SK-N-SH treated with all-trans-retinoic acid at 6 μM for 48 hours (cell line): ENCODE measurements around the gene XK.

Source experiments
- ATAC-seq: fragments of 200-7000 bp; cut with Tn5 transposase; 3 replicates; pipeline ENCODE4 v1.9.1; 2020; ENCODE audit warnings: mild to moderate bottlenecking, moderate library complexity
- ARNTL ChIP-seq: fragments of 450-650 bp; formaldehyde crosslinking; IDR thresholded peaks from 2 replicates; pipeline ENCODE4 v1.5.0; 2020; ENCODE audit warnings: low read depth, mild to moderate bottlenecking, moderate library complexity, borderline replicate concordance
- BACH2 ChIP-seq: fragments of 250-450 bp; sonication (Bioruptor Pico); IDR thresholded peaks from 2 replicates; pipeline ENCODE4 v1.9.0; 2021; ENCODE audit warnings: mild to moderate bottlenecking, borderline replicate concordance
- CREB5 ChIP-seq: fragments of 250-450 bp; sonication (Bioruptor Pico); IDR thresholded peaks from 2 replicates; pipeline ENCODE4 v1.5.1; 2020; ENCODE audit warnings: low read depth, mild to moderate bottlenecking, moderate library complexity
- CSDC2 ChIP-seq: fragments of 250-450 bp; sonication (Bioruptor Pico); IDR thresholded peaks from 2 replicates; pipeline ENCODE4 v1.5.0; 2020; ENCODE audit warnings: mild to moderate bottlenecking, moderate library complexity
- CSRNP3 ChIP-seq: fragments of 250-450 bp; sonication (Bioruptor Pico); IDR thresholded peaks from 2 replicates; pipeline ENCODE4 v1.5.1; 2021; ENCODE audit warnings: mild to moderate bottlenecking, moderate library complexity
- ESRRG ChIP-seq: fragments of 250-450 bp; sonication (Bioruptor Pico); IDR thresholded peaks from 2 replicates; pipeline ENCODE4 v1.6.1; 2021; ENCODE audit warnings: mild to moderate bottlenecking
- GLIS3 ChIP-seq: fragments of 250-450 bp; sonication (Bioruptor Pico); IDR thresholded peaks from 2 replicates; pipeline ENCODE4 v1.5.0; 2020; ENCODE audit warnings: mild to moderate bottlenecking, moderate library complexity
- ISL1 ChIP-seq: fragments of 250-450 bp; sonication (Bioruptor Pico); IDR thresholded peaks from 2 replicates; pipeline ENCODE4 v2.1.2; 2022; ENCODE audit warnings: mild to moderate bottlenecking, moderate library complexity
- PPARA ChIP-seq: fragments of 250-450 bp; sonication (Bioruptor Pico); IDR thresholded peaks from 2 replicates; pipeline ENCODE4 v1.5.0; 2020; ENCODE audit warnings: mild to moderate bottlenecking, borderline replicate concordance
- RARB ChIP-seq: fragments of 250-450 bp; sonication (Bioruptor Pico); IDR thresholded peaks from 2 replicates; pipeline ENCODE4 v1.8.0; 2021; ENCODE audit warnings: mild to moderate bottlenecking, moderate library complexity
- SNAI2 ChIP-seq: fragments of 250-450 bp; sonication (Bioruptor Pico); IDR thresholded peaks from 2 replicates; pipeline ENCODE4 v1.5.0; 2020; ENCODE audit warnings: mild to moderate bottlenecking, moderate library complexity
- TOX ChIP-seq: fragments of 250-450 bp; sonication (Bioruptor Pico); IDR thresholded peaks from 2 replicates; pipeline ENCODE4 v1.8.0; 2021; ENCODE audit warnings: mild to moderate bottlenecking, moderate library complexity, borderline replicate concordance
- ZC3H10 ChIP-seq: fragments of 250-450 bp; sonication (Bioruptor Pico); IDR thresholded peaks from 2 replicates; pipeline ENCODE4 v1.5.1; 2021; ENCODE audit warnings: mild to moderate bottlenecking, moderate library complexity
- ZFP3 ChIP-seq: fragments of 250-450 bp; sonication (Bioruptor Pico); IDR thresholded peaks from 2 replicates; pipeline ENCODE4 v1.5.0; 2020; ENCODE audit warnings: mild to moderate bottlenecking, moderate library complexity
- ZFP30 ChIP-seq: fragments of 450-650 bp; formaldehyde crosslinking; IDR thresholded peaks from 2 replicates; pipeline ENCODE4 v1.5.0; 2022; ENCODE audit warnings: mild to moderate bottlenecking, moderate library complexity
- ZNF565 ChIP-seq: fragments of 450-650 bp; formaldehyde crosslinking; conservative IDR thresholded peaks from 2 replicates; pipeline ENCODE4 v1.5.0; 2020; ENCODE audit warnings: low read depth, mild to moderate bottlenecking, moderate library complexity
- ZNF70 ChIP-seq: fragments of 450-650 bp; formaldehyde crosslinking; IDR thresholded peaks from 2 replicates; pipeline ENCODE4 v1.5.0; 2020; ENCODE audit warnings: mild to moderate bottlenecking, moderate library complexity
- ZNF8 ChIP-seq: fragments of 450-650 bp; formaldehyde crosslinking; IDR thresholded peaks from 2 replicates; pipeline ENCODE4 v1.5.0; 2020; ENCODE audit warnings: mild to moderate bottlenecking, moderate library complexity
- TF ChIP-seq, protein P1 (sequence below): fragments of 250-450 bp; sonication (Bioruptor Pico); IDR thresholded peaks from 2 replicates; pipeline ENCODE4 v1.8.0; 2021; ENCODE audit warnings: low read depth, mild to moderate bottlenecking, moderate library complexity, borderline replicate concordance
- TF ChIP-seq, protein P2 (sequence below): fragments of 250-450 bp; sonication (Bioruptor Pico); IDR thresholded peaks from 2 replicates; pipeline ENCODE4 v1.5.0; 2020; ENCODE audit warnings: mild to moderate bottlenecking, moderate library complexity

Gene XK

GRCh38 chrX:37776283-37776986, 90.8 kb downstream of the XK start:
- ATAC-seq, result no peak
- TF ChIP-seq ISL1 (CRISPR knock-in tag), result no peak
- TF ChIP-seq GLIS3 (CRISPR knock-in tag), result no peak
- no peak for TF ChIP-seq ZNF8 (CRISPR knock-in tag)
- TF ChIP-seq ZFP30, result no peak
- TF ChIP-seq ZNF70 (CRISPR knock-in tag), result no peak
- TF ChIP-seq, all 23 proteins: peak for 0

DNA sequence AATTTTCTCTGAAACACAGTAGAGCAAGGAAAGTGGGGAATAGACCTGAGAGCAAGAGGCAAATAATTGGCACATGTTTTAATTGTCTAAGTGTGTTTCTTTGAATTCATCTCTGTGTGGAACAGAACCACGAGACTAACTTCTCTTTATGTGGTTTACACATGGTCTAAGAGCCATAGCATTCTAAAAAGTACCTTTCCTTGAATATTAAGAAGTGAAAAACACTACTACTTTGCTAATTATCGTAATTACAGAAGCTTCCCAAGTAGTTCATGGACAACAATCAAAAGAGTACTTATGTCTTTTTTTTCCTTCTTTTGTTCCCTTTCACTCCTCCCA, 91.4 kb downstream of the XK start:
- ATAC-seq, result no peak
- TF ChIP-seq BACH2 (no peak), ZC3H10 (CRISPR knock-in tag) (no peak), ZFP3 (no peak), ISL1 (CRISPR knock-in tag) (no peak), PPARA (CRISPR knock-in tag) (no peak), ZNF8 (CRISPR knock-in tag) (no peak), ARNTL (CRISPR knock-in tag) (no peak), ZFP30 (no peak), CREB5 (CRISPR knock-in tag) (no peak), ZNF70 (CRISPR knock-in tag) (no peak), GLIS3 (CRISPR knock-in tag) (no peak), CSRNP3 (CRISPR knock-in tag) (no peak), CSDC2 (no peak), SNAI2 (no peak), ESRRG (CRISPR knock-in tag) (no peak)
- TF ChIP-seq, protein P1, sequence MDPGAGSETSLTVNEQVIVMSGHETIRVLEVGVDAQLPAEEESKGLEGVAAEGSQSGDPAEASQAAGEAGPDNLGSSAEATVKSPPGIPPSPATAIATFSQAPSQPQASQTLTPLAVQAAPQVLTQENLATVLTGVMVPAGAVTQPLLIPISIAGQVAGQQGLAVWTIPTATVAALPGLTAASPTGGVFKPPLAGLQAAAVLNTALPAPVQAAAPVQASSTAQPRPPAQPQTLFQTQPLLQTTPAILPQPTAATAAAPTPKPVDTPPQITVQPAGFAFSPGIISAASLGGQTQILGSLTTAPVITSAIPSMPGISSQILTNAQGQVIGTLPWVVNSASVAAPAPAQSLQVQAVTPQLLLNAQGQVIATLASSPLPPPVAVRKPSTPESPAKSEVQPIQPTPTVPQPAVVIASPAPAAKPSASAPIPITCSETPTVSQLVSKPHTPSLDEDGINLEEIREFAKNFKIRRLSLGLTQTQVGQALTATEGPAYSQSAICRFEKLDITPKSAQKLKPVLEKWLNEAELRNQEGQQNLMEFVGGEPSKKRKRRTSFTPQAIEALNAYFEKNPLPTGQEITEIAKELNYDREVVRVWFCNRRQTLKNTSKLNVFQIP, result no peak
- TF ChIP-seq, protein P2, sequence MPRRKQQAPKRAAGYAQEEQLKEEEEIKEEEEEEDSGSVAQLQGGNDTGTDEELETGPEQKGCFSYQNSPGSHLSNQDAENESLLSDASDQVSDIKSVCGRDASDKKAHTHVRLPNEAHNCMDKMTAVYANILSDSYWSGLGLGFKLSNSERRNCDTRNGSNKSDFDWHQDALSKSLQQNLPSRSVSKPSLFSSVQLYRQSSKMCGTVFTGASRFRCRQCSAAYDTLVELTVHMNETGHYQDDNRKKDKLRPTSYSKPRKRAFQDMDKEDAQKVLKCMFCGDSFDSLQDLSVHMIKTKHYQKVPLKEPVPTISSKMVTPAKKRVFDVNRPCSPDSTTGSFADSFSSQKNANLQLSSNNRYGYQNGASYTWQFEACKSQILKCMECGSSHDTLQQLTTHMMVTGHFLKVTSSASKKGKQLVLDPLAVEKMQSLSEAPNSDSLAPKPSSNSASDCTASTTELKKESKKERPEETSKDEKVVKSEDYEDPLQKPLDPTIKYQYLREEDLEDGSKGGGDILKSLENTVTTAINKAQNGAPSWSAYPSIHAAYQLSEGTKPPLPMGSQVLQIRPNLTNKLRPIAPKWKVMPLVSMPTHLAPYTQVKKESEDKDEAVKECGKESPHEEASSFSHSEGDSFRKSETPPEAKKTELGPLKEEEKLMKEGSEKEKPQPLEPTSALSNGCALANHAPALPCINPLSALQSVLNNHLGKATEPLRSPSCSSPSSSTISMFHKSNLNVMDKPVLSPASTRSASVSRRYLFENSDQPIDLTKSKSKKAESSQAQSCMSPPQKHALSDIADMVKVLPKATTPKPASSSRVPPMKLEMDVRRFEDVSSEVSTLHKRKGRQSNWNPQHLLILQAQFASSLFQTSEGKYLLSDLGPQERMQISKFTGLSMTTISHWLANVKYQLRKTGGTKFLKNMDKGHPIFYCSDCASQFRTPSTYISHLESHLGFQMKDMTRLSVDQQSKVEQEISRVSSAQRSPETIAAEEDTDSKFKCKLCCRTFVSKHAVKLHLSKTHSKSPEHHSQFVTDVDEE (CRISPR knock-in tag), result no peak
- TF ChIP-seq, all 23 proteins: peak for 0

DNA sequence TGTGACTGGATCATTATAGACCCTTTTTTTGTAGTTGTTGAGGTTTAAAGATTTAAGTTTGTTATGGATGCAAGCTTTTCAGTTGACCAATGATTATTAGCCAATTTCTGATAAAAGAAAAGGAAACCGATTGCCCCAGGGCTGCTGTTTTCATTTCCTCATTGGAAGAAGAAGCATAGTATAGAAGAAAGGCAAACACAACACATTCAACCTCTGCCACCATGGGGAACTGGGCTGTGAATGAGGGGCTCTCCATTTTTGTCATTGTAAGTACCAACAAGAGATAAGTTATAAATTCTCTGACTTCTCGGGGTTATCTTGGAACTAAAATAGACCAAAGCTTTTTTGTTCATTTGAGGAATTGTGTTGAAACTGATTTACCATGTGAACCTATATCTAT, 94.3 kb downstream of the XK start, which contains the start of gene CYBB:
Gene CYBB, plus strand, starts transcription at position 203 of the 400 bp plus-strand sequence. Its CDS starts 19 bp downstream, at position 222.
- no peak for ATAC-seq
- TF ChIP-seq, protein P2 (CRISPR knock-in tag), result no peak
- no peak for TF ChIP-seq TOX (CRISPR knock-in tag)
- TF ChIP-seq ZC3H10 (CRISPR knock-in tag), result no peak
- TF ChIP-seq BACH2, result no peak
- TF ChIP-seq ESRRG (CRISPR knock-in tag), result no peak
- no peak for TF ChIP-seq ZFP3
- no peak for TF ChIP-seq CREB5 (CRISPR knock-in tag)
- no peak for TF ChIP-seq ZNF565
- no peak for TF ChIP-seq RARB (CRISPR knock-in tag)
- TF ChIP-seq PPARA (CRISPR knock-in tag), result no peak
- TF ChIP-seq CSRNP3 (CRISPR knock-in tag), result no peak
- no peak for TF ChIP-seq ARNTL (CRISPR knock-in tag)
- no peak for TF ChIP-seq ZNF8 (CRISPR knock-in tag)
- TF ChIP-seq ZNF70 (CRISPR knock-in tag), result no peak
